HFFc6 (cell line): ENCODE data around the gene NECTIN1. TPM values are rescaled to one million over a fixed set of nuclear protein-coding genes. Genes with fewer than 3 reads are reported as not detected.

Experiments used
- DNase-seq: peaks from one replicate; pipeline ENCODE4 v3.0.0-alpha.2; 2018
- H3K27ac Mint-ChIP-seq: 2 replicates; pipeline ENCODE4 v1.8.0; 2020; ENCODE audit warnings: mild to moderate bottlenecking, mixed read lengths
- H3K27me3 Mint-ChIP-seq: 2 replicates; pipeline ENCODE4 v1.8.0; 2021; ENCODE audit warnings: mild to moderate bottlenecking, moderate library complexity, mixed read lengths; ENCODE audit not compliant: insufficient read depth
- H3K36me3 Mint-ChIP-seq: 2 replicates; pipeline ENCODE4 v1.8.0; 2021; ENCODE audit warnings: low read depth, mixed read lengths
- H3K4me1 Mint-ChIP-seq: 2 replicates; pipeline ENCODE4 v1.8.0; 2020; ENCODE audit warnings: low read depth, mixed read lengths
- H3K4me3 Mint-ChIP-seq: 2 replicates; pipeline ENCODE4 v1.8.0; 2020; ENCODE audit warnings: mild to moderate bottlenecking, moderate library complexity, mixed read lengths
- H3K9me3 Mint-ChIP-seq: 2 replicates; pipeline ENCODE4 v1.8.0; 2020; ENCODE audit warnings: mild to moderate bottlenecking, mixed read lengths
- CTCF ChIP-seq: fragments of 200-600 bp; sonication (generic); IDR thresholded peaks from 2 replicates; pipeline ENCODE4 v1.5.0; 2021; ENCODE audit warnings: antibody characterized with exemption, mild to moderate bottlenecking
- total RNA-seq, 6 experiments: library from RNA; stranded (reverse); fragmentation: NEBNext Ultra II Directional; extraction: Animal tissue kit (Norgen Biotek cat#: 25700); gene quantifications; 2 replicates in 1 of 6; 3 replicates in 5 of 6; pipeline ENCODE4 v1.2.3, GENCODE V29; 2021

The NECTIN1 gene
- total RNA-seq, 6 experiments from 2014 or later = 4.1 to 7.9 (median 6.6) TPM

DNA sequence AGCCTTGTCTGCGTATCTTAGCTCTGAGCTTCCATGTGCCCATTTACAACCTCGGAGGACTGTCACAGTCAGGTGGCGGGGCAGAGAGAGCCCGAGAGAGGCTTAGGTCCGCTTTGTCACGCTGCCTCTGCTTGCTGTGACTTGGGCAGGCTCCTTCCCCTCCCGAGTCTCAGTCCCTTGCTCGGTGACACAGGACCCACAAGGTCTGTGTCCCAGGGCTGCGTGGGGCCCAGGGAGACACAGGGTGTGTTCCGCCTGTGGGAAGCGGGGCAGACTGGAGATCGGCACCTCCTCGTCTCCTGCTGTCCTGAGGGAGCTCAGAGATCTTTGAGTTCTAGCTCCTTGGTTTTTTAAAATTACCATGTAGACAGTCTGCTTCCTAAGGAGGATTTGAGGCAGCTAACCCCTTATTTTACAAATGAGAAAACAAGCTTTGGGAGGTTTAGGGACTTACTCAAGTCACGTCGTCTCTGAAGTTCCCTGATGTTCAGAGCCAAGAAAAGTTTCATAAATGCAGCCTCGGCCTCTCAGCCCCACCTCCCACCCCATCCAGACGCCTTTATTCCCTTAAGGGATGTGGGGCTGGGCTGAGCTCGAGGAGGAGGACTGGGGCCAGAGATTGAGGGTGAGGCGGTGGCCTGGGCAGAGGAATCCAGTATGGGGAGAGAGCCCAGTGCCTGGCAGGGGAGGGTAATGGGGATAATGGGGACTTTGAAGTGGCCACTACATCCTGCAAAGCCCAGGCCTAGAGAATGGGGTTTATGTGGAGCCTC, 103.6 kb downstream of the NECTIN1 start:
- H3K27ac Mint-ChIP-seq = no peak overlapping the region
- TF ChIP-seq CTCF = no peak
- H3K9me3 Mint-ChIP-seq = no peaks in the 10 kb centered on the region
- no peak overlapping the region for H3K4me3 Mint-ChIP-seq
- peaks cover 49% of the 10 kb centered on the region for H3K27me3 Mint-ChIP-seq
- no peak for DNase-seq
- H3K36me3 Mint-ChIP-seq = no peaks in the 10 kb centered on the region
- no peaks in the 10 kb centered on the region for H3K4me1 Mint-ChIP-seq

DNA sequence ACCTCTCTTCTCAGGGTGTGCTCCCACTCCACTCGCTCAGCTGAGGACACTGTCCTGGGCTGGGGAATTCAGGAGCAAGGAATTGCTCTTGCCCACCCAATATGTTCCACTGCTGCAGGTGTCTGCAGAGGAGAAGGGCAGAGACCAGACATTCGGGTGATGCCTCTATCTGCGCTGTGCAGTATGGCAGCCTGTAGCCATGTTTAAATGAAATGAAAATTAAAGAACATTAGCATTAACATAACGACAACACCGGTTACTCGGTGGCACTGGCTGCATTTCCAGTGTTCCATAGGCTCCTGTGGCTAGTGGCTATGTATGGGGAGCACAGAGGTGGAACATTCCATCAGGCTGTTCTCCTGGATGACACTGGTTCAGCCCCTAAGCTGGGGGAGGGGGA, 104.4 kb downstream of the NECTIN1 start:
- H3K9me3 Mint-ChIP-seq = no peaks in the 10 kb centered on the region
- no peak overlapping the region for H3K27ac Mint-ChIP-seq
- no peak for DNase-seq
- no peaks in the 10 kb centered on the region for H3K36me3 Mint-ChIP-seq
- peaks cover 45% of the 10 kb centered on the region for H3K27me3 Mint-ChIP-seq
- H3K4me3 Mint-ChIP-seq = no peak overlapping the region
- TF ChIP-seq CTCF = no peak
- H3K4me1 Mint-ChIP-seq = no peaks in the 10 kb centered on the region

- H3K36me3 Mint-ChIP-seq = no peaks in the 10 kb centered on the region
- no peaks in the 10 kb centered on the region for H3K4me1 Mint-ChIP-seq
- TF ChIP-seq CTCF = peak; percentile 84
- no peak overlapping the region for H3K27ac Mint-ChIP-seq
- DNase-seq = no peak
- H3K9me3 Mint-ChIP-seq = no peaks in the 10 kb centered on the region
- H3K4me3 Mint-ChIP-seq = no peak overlapping the region
- H3K27me3 Mint-ChIP-seq = peaks cover 46% of the 10 kb centered on the region
Observed at GRCh38 chr11:119624102-119624615, 104.8 kb downstream of the NECTIN1 start.

DNA sequence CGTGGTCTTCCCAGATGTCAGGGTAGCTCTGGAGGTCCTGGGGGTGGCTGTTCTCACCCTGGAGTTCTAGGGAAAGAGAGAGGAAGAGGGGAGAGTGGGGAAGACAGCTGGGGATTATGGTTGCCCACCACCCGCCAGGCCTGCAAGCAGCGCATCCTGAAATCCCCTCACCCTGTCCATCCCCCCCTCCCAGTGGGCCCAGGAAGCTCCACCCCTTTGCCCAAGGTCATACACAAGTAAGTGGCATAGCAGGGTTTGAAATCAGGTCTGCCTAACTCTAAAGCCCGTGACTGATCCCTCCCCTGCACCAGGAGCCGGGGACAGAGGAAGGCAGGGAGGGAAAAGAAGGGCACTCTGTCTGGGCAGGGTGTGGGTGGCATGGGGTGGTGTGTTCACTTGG, 105.3 kb downstream of the NECTIN1 start:
- no peaks in the 10 kb centered on the region for H3K36me3 Mint-ChIP-seq
- no peak for DNase-seq
- TF ChIP-seq CTCF = no peak
- peaks cover 45% of the 10 kb centered on the region for H3K27me3 Mint-ChIP-seq
- no peaks in the 10 kb centered on the region for H3K9me3 Mint-ChIP-seq
- H3K27ac Mint-ChIP-seq = no peak overlapping the region
- H3K4me1 Mint-ChIP-seq = no peaks in the 10 kb centered on the region
- no peak overlapping the region for H3K4me3 Mint-ChIP-seq

- peaks cover 35% of the 10 kb centered on the region for H3K27me3 Mint-ChIP-seq
- TF ChIP-seq CTCF = no peak
- peaks cover 5% of the 10 kb centered on the region for H3K4me1 Mint-ChIP-seq
- no peaks in the 10 kb centered on the region for H3K9me3 Mint-ChIP-seq
- no peak overlapping the region for H3K27ac Mint-ChIP-seq
- no peak overlapping the region for H3K4me3 Mint-ChIP-seq
- no peak for DNase-seq
- H3K36me3 Mint-ChIP-seq = no peaks in the 10 kb centered on the region
Observed at GRCh38 chr11:119622454-119623143, 106.4 kb downstream of the NECTIN1 start.
